ENCODE data around the gene APLF. TPM values are rescaled to one million over a fixed set of nuclear protein-coding genes. Genes with fewer than 3 reads are reported as not detected.

The APLF gene
- total RNA-seq, 4 donors from 2014 or later: 0.70 to 9.1 (median 2.0) TPM

DNA sequence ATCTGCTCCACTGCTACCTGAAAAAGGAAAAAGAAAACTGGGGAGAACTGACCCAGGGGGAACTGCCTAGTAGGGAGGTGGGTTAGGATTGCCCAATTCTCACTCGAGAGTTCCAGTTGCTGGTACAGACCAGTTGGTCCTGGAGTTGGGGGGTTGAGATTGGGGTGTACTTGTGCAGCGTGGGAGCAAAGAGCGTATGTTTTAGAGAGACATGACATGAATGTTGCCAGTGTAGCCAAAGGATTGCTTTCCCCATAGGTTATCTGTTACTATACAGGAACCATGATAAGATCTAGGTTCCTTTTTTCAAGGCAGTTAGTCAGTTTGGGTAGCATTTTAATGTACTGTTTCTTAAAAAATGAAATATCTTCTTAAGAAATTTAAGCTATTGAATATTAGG, 68.6 kb downstream of the APLF start:
- Histone ChIP-seq H3K36me3 (no peaks in the 10 kb centered on the region), H3K4me1 (no peaks in the 10 kb centered on the region), H3K9me3 (no peaks in the 10 kb centered on the region), H3K27me3 (no peaks in the 10 kb centered on the region), H3K4me3 (no peak overlapping the region), H3K27ac (no peak overlapping the region)
- DNase-seq: no peak
- TF ChIP-seq POLR2A (IDR thresholded peaks at IDR 0.05) (no peak), CTCF (IDR thresholded peaks at IDR 0.05) (no peak)

DNA sequence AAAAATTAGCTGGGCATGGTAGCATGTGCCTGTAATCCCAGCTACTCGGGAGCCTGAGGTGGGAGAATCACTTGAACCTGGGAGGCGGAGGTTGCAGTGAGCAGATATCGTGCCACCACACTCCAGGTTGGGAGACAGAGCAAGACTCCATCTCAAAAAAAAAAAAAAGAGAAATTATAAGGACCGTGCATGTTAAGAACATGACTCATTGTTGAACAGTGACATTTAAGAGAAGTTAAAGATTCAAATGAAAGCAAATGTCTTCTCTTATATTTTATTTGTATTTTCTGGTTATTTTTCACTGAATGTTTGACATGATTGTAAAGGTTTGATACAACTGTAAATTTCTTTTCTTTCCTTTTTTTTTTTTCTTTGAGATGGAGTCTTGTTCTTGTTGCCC, 69.6 kb downstream of the APLF start:
- H3K9me3 ChIP-seq: no peaks in the 10 kb centered on the region
- no peak overlapping the region for H3K27ac ChIP-seq
- TF ChIP-seq POLR2A (IDR thresholded peaks at IDR 0.05) (no peak), CTCF (IDR thresholded peaks at IDR 0.05) (no peak)
- H3K27me3 ChIP-seq: no peaks in the 10 kb centered on the region
- H3K4me3 ChIP-seq: no peak overlapping the region
- no peak for DNase-seq
- H3K4me1 ChIP-seq: no peaks in the 10 kb centered on the region
- H3K36me3 ChIP-seq: no peaks in the 10 kb centered on the region

GRCh38 chr2:68537809-68538208, 70.4 kb downstream of the APLF start:
- Histone ChIP-seq H3K4me3 (no peak overlapping the region), H3K27ac (no peak overlapping the region), H3K4me1 (no peaks in the 10 kb centered on the region), H3K36me3 (no peaks in the 10 kb centered on the region), H3K27me3 (no peaks in the 10 kb centered on the region), H3K9me3 (no peaks in the 10 kb centered on the region)
- no peak for TF ChIP-seq POLR2A (IDR thresholded peaks at IDR 0.05)
- TF ChIP-seq CTCF (IDR thresholded peaks at IDR 0.05): no peak
- no peak for DNase-seq

- Histone ChIP-seq H3K27ac (no peak overlapping the region), H3K9me3 (no peaks in the 10 kb centered on the region), H3K27me3 (no peaks in the 10 kb centered on the region), H3K4me3 (no peak overlapping the region), H3K4me1 (no peaks in the 10 kb centered on the region), H3K36me3 (no peaks in the 10 kb centered on the region)
- TF ChIP-seq POLR2A (IDR thresholded peaks at IDR 0.05) (no peak), CTCF (IDR thresholded peaks at IDR 0.05) (no peak)
- no peak for DNase-seq
These were observed 77.4 kb downstream of the APLF start for GRCh38 chr2:68544811-68545210.

DNA sequence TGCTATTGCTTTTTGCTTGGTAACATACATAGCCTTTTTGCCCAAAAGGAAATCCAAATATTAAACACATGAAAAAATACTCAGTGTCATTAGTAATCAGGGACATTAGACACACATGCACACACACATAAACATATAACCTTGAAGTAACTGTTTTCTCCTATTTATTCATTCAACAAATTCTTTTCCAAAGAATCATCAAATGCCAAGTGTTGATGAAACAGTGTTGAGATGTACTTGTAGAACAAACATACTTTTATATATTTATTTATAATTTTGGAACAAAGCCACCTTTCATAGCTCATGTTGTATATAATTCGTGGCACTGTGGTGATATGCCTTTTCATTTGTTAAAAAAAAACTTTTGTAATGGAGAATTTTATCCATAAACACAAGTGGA, 81.0 kb downstream of the APLF start:
- no peaks in the 10 kb centered on the region for H3K27me3 ChIP-seq
- H3K9me3 ChIP-seq: no peaks in the 10 kb centered on the region
- H3K4me3 ChIP-seq: no peak overlapping the region
- H3K36me3 ChIP-seq: no peaks in the 10 kb centered on the region
- H3K4me1 ChIP-seq: no peaks in the 10 kb centered on the region
- H3K27ac ChIP-seq: no peak overlapping the region
- no peak for DNase-seq
- TF ChIP-seq POLR2A (IDR thresholded peaks at IDR 0.05) (no peak), CTCF (IDR thresholded peaks at IDR 0.05) (no peak)

DNA sequence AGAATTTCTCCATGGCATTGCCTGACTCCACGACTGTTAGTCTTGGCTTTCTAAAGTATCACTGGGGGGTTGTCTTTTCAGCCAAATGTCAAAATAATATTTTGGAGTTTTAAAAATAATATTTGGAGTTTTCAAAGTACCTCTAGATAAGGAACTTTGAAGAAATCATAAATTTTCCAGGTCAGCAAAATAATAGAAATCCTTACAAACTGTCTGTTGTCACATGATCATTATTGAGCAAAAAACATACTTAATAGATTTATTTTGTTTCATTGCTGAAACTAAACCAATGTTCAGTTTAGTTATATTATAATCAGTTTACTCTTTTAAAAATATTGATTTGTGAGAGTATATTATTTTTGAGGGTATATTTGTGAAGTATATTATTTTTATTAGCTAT, 85.7 kb downstream of the APLF start:
- Histone ChIP-seq H3K27me3 (no peaks in the 10 kb centered on the region), H3K4me1 (no peaks in the 10 kb centered on the region), H3K4me3 (no peak overlapping the region), H3K36me3 (no peaks in the 10 kb centered on the region), H3K27ac (no peak overlapping the region), H3K9me3 (no peaks in the 10 kb centered on the region)
- no peak for DNase-seq
- TF ChIP-seq CTCF (IDR thresholded peaks at IDR 0.05): no peak
- no peak for TF ChIP-seq POLR2A (IDR thresholded peaks at IDR 0.05)
